Hypothalamus (tissue), 51 donors: ENCODE measurements around the gene PIGQ.
A peak's percentile ranks its signal among the peaks of the same experiment; 100 is the strongest.

Source experiments
- DNase-seq, 51 donors: peaks; one replicate each; lab custom pipeline; 2025; lab: John Stamatoyannopoulos, UW

PIGQ gene

GRCh38 chr16:625117-625976, 55.6 kb downstream of the PIGQ start:
- no peak for DNase-seq

- no peak for DNase-seq
These were observed 56.4 kb downstream of the PIGQ start for GRCh38 chr16:625977-626765.

- peak in 5 of 51 donors; percentile 17 to 69 (median 32) for DNase-seq
These were observed 57.2 kb downstream of the PIGQ start for GRCh38 chr16:626787-627453.

- DNase-seq: no peak
These were observed 57.9 kb downstream of the PIGQ start for GRCh38 chr16:627454-628239.

- no peak for DNase-seq
These were observed 58.7 kb downstream of the PIGQ start for GRCh38 chr16:628321-629061.

GRCh38 chr16:629185-629832, 59.5 kb downstream of the PIGQ start:
- no peak for DNase-seq

GRCh38 chr16:629833-630248, 60.1 kb downstream of the PIGQ start:
- DNase-seq: no peak

GRCh38 chr16:630249-630814, 60.6 kb downstream of the PIGQ start:
- no peak for DNase-seq

- no peak for DNase-seq
These were observed 61.1 kb downstream of the PIGQ start, which contains the start of gene WFIKKN1 for GRCh38 chr16:630815-631405. Gene WFIKKN1, plus strand, starts transcription at chr16:630985. Its CDS starts 269 bp downstream, at chr16:631254.

- no peak for DNase-seq
These were observed 62.1 kb downstream of the PIGQ start for GRCh38 chr16:631808-632358.

GRCh38 chr16:632486-633335, 62.9 kb downstream of the PIGQ start:
- DNase-seq: no peak

- no peak for DNase-seq
These were observed 63.7 kb downstream of the PIGQ start for GRCh38 chr16:633336-634050.
